ENCODE measurements around the gene SYT6.

Gene SYT6, protein sequence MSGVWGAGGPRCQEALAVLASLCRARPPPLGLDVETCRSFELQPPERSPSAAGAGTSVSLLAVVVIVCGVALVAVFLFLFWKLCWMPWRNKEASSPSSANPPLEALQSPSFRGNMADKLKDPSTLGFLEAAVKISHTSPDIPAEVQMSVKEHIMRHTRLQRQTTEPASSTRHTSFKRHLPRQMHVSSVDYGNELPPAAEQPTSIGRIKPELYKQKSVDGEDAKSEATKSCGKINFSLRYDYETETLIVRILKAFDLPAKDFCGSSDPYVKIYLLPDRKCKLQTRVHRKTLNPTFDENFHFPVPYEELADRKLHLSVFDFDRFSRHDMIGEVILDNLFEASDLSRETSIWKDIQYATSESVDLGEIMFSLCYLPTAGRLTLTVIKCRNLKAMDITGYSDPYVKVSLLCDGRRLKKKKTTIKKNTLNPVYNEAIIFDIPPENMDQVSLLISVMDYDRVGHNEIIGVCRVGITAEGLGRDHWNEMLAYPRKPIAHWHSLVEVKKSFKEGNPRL

DNA sequence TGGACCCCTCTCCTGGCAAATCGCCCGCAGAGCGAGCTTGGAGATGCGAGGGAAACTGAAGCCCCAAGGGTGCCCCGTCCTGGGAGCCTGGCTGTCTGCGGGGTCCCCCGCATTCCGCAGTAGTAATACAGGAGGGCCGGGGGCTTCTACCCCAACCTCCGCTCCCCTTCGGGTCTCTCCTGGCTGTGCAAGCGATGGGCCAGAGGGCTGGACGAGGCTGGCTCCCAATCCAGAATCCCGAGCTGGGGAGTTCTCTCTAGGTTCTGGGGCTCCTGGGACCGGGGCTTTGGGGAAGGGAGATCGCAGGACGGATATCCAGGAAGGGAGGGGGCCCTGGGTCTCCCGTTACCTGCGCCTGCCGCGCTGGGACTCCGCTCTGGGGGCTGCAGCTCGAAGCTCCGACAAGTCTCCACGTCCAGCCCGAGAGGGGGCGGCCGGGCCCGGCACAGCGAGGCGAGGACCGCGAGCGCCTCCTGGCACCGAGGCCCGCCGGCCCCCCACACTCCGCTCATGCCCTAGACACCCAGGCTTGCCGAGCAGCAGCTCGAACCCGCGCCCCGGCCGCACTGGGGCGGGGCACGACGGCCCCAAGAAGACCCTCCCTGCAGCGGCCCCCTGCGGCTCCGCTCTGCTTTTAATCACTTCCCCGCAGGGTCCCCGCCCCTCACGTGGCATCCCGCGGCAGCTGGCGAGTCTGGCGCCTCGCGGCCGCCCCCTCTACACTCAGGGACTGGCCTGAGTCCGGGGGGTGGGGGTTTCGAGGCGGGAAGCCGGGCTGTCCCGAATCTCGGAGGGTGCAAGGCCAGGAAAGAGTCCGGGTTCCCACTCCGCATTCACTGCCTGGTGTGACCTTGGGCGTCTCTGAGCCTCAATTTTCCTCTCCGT lies at the start of gene SYT6:
Gene SYT6 (minus strand): TSS at position 609 of the 885 bp plus-strand sequence. CDS start 97 bp downstream, at position 512.
- no peak for DNase-seq (ENCODE audit: low spot score)

DNA sequence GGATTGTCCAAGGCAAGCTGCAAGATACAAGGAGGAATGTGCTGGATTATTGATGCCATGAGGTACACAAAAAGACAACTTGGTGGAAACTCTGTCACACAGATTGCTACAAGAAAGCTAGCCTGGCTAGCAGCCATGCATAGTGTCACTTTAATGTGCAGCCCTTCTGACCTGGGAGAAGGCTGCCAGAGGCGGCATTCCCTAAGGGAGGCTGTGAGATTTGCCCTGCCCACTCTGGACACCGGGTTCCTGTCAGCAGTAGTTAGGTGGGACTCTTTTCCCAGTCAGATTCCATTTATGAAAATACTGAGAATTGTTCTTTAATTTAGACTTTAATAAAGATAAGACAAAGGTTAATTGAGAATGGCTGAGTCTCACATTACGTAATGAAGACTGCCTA lies 47.8 kb upstream of the SYT6 start:
- no peak for DNase-seq (ENCODE audit: low spot score)

DNA sequence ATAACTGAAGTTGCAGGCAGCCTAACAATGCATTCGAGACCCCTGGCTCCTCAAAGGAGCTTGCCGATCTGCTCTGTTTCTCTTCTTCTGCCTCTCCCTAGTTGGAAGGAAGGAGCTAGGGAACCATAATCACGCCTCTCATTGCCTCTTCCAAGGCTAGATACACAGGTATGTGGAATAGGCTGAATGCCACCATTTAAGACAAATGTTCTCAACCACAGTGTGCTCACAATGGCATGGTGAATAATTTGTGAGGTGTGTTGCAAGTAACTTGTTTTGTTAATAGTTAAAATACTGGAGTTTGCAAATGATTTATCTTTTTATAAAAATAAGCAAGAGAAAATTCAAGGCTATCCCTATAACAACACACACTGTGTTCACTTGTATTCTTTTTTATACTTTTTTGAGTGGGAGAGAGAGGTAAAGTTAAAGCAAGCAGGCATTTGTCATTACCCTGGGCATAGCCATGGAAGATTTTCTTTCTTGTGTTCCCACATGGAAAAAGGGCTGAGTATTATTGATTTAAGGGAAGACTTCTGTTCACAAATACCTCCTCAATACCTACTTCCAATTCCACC lies 45.4 kb upstream of the SYT6 start:
- DNase-seq (ENCODE audit: low spot score), result no peak

DNA sequence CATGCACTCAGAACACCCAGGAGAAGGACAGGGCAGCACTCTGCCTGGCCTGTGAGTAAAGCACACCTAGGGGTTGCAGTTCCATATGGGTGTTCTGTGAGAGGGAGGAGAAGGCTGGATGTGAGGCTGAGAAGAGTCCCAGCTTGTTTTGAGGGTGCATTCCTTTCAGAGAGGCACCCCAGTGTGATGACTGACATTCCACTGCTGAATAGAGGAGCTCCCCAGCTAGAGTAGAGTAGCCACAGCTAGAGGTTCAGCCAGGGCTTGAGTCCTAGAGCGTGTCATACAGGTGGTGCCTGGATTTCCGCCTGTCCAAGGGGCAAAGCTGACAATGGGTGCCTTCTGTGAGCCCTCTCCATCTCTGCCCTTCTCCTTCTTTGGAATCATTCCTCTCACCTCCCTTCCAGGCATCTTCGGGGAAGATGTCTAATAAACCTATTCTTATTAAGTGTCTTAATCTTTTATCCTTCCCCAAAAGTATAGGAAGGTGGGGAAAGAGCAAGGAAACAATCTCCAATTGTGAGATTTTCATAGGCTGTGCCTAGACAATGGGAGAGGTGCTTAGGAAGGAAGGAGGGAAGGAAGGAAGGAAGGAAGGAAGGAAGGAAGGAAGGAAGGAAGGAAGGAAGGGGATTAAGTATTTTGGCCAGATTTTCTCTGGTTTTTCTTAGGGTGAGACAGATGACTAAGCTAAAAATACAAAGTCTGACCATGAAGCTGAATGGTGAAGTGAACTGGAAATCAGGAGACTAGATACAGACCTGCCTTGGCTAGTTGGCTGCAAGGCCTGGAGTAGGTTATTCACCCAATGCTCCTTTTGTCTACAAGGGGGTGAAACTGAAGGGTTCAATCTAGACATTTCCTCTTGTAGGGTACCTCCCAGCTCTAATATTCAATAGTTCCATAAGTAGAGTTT lies 43.6 kb upstream of the SYT6 start:
- no peak for DNase-seq (ENCODE audit: low spot score)

DNA sequence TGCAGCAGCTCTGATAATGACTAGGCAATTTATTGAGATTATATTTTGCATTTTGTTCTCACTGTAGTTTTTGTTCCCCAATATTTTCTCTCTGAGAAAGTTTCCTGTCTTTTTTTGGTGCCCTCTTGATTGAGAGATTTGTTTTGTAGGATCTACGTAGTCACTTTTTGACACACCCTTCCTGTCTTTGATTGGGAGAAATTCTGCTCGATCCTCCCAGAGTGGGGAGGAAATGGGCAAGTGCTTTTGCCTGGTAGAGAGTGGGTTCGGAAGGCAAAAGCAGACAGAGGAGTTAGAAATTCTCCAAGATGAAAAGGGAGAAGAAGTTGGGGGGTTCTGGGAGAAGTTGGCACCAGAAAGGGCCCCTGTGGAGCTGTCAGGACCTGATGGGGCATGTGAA lies 42.1 kb upstream of the SYT6 start:
- DNase-seq (ENCODE audit: low spot score), result no peak

DNA sequence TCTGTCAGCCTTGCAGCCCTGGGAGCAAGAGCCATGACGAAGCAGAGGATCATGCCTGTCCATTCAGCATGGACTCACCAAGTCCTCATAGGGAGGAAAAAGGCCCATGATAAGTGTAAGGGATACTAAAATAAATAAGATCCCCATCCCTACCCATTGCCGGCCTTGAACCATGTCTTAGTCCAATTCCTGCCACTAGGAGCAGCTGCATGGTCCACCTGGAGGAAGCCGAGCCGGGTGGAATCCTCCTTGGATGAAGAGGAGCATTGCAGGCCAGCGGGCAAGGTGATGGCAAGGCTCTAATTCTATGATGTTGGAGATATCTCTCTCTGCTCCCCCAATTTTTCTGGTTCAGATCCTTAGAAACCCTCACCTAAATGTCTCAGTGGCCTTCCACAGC lies 38.7 kb upstream of the SYT6 start:
- DNase-seq (ENCODE audit: low spot score), result no peak

DNA sequence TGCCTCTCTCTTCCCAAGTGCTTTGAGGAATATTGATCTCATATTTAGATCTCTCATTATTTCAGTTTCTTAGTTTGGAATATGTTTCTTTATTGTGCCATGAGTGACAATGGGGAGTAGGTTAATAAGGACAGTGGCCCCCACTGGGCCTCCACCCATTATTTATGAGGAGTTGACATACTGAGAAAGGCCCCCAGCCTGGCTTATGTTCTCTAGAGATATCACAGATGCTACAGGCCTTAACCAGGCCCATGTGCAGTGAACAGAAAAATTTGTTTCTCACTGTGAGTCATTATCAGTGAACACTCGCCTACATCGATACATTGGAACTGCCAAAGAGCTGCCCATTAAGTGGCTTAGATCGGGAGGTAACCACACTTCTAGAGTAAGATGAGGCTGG lies 35.7 kb upstream of the SYT6 start:
- DNase-seq (ENCODE audit: low spot score), result no peak

DNA sequence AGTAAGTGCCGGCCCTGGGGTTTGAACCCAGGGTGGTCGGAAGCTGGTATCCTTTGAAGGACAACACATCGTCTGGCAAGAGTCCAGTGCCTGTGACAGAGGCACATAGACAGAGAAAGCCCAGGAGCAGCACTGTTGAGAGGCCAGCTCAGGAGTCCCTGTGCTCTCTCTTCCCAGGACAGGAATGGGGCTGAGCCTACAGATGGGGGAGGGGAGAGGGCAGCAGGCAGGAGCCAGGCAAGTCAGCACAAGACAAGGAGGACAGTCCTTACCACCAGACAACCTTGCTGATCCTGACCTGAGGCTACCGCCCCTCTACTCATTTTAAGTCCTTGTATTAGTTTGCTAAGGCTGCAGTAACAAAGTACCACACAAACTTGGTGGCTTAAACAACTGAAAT lies 27.7 kb upstream of the SYT6 start:
- DNase-seq (ENCODE audit: low spot score), result no peak

DNA sequence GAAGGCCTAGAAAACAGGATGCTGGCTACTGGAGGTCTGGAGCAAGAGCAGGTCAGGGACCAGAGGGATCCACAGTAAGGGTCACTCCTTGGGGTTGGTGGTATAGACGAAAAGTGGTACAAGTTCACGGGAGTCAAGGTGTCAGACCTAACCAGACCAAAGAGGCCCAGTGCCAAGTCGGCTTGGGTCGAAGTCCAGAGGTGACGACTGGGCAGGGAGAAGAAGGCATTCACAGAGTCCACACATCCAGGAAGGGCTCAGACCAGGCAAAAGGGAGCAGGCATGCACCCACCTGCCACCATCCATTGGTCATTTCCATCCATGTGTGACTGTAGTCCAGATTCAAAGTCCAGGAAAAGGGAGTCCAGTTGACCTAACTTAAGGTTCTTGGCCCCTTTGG lies 27.1 kb upstream of the SYT6 start:
- no peak for DNase-seq (ENCODE audit: low spot score)

DNA sequence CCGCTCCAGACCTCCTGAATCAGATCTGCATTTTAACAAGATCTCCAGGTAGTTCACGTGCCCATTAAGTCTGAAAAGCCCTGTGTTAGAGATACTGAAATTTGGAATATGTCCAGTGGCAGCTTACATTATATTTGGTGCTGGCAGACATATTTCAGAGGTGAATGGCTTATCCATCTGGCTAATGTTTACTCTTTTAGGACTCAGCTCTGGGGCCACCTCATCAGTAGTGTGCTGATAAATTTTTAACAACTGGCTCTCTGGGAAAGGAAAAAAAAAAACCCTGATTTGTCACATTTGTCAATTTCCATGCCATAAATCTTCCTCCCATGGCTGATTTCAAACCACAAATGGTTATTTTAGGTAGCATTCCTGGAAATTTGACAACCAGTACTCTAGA lies 25.3 kb upstream of the SYT6 start:
- DNase-seq (ENCODE audit: low spot score), result no peak

DNA sequence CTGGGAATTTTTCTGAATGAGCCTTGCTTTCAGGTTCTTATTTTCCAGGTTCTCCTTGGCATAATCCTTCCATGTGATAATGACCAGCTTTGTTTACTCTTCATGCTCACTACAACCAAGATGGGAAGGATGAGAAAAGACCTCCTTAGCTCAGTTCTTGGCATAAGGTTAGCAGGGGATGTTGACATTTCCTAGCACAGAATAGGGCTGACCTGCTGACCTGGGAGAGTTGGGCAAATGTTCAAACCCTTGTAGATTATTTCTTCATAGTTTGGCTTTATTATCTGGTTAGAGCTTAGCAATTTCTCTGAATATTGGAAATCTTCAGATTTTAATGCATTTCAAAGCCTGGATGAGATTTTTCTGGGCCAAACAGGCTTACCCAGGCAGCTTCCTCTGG lies 23.6 kb upstream of the SYT6 start:
- no peak for DNase-seq (ENCODE audit: low spot score)

DNA sequence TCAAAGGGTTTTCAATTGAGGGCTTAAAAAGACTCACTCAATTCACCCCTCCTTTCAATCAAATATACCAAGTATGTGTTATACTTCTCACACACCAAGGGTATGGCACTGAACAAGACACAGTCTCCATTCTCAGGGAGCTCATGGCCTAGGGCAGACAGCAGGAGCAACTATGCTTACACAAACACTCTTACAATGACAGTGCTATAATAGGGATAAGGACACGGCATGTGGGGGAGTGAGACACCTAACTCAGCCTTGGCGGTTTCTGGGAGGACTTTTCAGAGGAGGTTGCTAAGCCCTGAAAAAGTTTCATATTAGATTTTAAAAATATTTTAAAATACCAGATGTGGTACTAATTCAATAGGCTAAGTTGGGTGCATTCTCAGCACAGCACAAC lies 22.7 kb upstream of the SYT6 start:
- DNase-seq (ENCODE audit: low spot score), result no peak

DNA sequence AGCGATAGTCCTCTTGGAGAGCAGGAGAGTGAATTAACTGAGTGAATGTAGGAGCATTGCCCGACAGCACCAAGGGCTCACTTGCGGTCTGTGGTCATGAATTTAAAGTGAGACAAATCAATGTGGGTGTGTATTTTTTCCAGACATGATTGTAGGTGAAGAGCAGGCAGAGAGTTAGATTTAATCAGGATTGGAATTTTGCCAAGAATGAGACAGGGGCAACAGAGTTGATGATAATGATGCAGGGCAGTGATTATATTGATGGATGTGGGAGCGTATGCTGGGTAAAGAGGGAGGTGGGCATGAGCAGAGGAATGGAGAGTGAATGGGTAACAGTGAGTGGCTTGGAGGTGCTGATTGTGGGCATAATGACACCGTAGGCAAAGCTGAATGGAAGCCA lies 20.0 kb upstream of the SYT6 start:
- no peak for DNase-seq (ENCODE audit: low spot score)

DNA sequence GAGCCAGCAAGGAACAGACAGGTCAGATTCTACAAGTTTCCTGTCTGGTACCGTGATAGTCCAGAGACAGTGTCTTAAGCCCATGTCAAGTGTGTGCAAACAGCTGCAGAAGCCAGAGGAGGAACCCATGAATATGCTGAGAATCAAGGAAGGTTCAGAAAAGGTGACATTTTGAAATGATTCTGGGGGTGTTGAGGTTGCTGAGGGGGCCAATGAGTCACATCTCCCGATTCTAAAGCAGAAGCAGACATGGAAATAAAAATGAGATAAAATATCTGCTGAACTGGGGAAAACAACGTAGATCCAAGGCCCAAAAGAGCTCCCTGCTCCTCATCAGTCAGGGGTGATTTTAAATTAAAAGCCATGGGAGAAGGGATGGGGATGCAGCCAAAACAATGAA lies 15.8 kb upstream of the SYT6 start:
- no peak for DNase-seq (ENCODE audit: low spot score)

DNA sequence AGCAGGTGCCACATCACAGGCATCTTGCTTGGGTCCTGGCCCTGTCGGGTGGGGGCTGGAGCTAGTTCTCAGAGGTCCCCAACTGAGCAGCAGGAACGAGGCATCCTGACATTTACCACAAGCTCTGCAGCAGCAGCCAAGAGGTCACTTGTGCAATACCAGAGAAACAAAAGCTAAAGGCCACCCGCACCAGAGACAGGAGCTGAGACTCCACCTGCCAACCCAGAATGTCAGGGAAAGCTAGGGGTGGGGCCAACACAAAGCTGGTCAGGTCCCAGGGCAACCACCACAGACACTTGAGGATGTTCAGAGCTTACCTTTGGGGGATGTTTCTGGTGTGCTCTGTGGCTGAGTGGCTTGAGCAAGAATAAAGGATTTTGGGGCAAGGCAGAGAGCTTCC lies 13.6 kb upstream of the SYT6 start:
- no peak for DNase-seq (ENCODE audit: low spot score)

DNA sequence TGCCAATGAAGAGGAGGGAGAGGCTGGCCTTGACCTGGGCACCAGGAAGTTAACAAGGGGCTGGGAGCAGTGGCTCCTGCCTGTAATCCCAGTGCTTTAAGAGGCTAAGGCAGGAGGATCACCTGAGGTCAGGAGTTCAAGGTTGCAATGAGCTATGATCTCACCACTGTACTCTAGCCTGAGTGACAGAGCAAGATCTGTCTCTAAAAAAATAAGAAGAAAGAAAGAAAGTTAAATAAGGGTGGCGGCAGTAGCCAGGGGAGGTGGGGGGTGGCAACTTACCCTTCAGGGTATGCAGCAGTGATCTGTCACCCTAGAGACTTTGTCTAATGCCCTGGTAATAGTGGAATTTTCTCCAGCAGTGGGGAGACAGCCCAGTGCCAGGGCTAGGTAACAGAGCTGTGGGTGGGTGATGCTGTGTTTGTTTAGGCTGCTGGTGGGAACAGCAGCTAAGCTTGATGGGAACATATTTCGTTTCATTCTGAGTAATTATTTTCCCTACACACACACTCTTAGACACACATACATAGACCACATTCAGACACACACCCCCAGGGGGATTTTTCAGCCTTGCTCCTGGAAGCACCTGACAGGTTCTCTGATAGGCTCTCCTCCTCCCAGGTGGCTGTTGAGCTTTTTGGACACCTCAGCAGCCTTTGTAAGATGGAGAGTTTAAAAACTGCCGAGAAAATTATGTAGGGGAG lies 11.3 kb upstream of the SYT6 start:
- no peak for DNase-seq (ENCODE audit: low spot score)

DNA sequence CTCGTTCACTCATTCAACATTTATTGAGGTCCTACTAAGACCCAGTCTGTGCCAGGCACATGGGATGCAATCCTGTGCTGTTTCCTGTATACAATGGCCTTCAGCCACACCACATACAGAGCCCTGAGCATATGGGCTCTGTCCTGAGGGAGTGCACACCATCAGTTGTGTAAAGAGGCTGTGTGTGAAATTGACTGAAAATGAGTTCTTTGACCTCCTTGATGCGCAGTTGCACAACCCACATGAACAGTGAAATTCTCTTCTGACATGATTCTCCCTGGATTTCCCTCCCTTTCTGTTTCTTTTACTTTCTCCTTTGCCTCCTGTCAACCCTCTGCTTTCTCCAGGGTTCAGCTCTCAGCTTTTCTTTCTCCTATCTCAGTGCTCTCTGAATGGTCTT lies 6.3 kb upstream of the SYT6 start:
- no peak for DNase-seq (ENCODE audit: low spot score)

DNA sequence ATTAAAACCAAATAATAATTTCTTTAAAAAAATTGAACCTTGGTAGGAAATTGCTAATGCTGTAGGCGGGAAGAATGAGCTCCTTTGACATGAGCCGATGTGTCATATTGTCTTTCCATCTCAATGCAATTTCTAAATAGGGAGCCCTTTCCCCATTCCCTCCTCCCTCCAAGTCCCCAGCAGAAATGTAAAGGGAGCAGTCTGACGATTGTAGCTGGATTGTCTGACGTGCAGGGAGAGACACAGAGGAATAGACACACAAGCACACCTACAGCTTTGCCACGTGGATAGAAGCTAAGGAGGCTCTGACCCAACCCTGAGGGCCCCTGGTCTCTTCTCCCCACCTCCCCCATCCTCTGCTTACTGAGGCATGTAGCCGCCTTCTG lies 3.6 kb upstream of the SYT6 start:
- DNase-seq (ENCODE audit: low spot score), result no peak

DNA sequence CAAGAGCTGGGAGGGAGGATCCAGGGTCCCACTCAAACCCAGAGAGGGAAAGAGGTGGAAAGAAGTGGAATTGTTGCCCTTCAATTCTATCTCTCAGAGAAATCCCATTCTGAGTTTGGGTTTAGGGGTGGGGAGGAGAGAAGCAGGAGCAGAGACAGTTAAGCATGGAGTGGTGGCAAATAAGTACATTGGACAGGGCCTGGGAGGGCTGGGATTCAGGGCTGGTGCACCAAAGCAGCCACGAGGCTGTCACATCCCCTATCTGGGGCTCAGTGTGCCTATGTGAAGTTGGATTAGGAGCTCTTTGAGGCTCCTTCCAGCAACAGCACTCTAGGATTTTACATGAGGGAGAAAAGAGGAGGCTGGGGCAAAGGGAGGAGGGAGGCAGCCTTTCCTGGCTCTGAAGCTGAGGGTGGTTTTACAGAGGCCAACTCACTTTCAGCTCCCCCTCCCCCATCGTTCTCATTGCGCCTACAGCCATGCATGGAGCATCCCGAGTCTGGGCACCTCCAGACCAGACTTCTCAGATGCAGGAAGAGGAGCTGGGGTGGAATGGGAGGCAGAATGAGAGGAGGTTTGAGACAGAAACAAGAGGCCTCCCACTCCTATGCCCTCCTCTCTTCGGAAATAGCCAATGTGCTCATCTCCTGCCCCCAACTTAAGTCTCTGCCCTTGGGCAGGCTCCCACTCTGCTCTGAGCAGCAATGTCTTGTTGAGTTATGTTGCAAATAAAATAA lies 3.0 kb upstream of the SYT6 start:
- no peak for DNase-seq (ENCODE audit: low spot score)

DNA sequence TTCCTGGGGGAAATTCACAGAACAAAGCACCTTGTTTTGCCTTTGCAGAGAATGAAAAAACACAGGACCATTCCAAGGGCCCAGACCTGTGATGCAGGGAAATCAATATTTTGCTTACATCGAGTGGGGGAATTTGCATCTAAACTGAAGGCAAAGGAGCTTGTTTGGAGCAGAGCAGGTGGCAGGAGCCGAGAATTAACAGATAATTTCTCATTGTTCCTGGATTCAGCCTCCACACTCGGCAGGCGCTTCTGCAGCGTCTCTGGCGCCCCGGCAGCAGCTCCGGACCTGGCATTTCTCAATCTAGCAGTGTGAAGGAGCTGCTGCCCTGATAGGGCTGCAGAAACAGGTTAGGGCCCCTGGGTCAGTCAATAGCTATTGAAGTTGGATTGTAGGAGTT lies 2.0 kb upstream of the SYT6 start:
- no peak for DNase-seq (ENCODE audit: low spot score)

DNA sequence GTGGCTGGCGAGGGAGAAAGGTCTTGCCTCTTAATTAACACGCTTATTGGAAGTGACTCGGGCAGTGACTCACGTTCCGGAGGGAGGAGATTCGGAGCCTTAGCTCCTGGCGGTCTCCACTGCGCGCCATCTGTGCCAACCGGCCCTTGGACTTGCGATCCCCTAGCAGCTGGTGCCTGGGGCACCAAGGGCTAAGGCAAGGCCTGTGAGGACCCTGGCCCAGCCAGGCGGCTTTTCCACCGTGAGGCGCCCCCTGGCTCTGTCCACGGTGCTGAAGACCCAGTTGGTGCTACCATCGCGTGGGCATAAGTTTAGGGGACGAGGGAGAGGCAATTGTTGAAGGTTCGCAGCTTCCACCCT lies 1.3 kb upstream of the SYT6 start:
- no peak for DNase-seq (ENCODE audit: low spot score)
